Measurements from ENCODE around the gene ALG9.

The ALG9 gene

GRCh38 chr11:111833524-111833923, 37.9 kb downstream of the ALG9 start:
- no peak for TF ChIP-seq CTCF (IDR thresholded peaks at IDR 0.05)
- H3K36me3 ChIP-seq = peaks cover 20% of the 10 kb centered on the region
- no peak overlapping the region for H3K4me3 ChIP-seq (ENCODE audit: low read depth in 1 of 2, low read length in 1 of 2)
- H3K9me3 ChIP-seq = no peaks in the 10 kb centered on the region
- no peaks in the 10 kb centered on the region for H3K4me1 ChIP-seq (ENCODE audit: control insufficient read depth in 1 of 2, insufficient read depth in 1 of 2, low read depth in 1 of 2, low read length in 1 of 2)
- no peak overlapping the region for H3K27ac ChIP-seq
- no peaks in the 10 kb centered on the region for H3K27me3 ChIP-seq

- H3K27ac ChIP-seq = no peak overlapping the region
- H3K27me3 ChIP-seq = no peaks in the 10 kb centered on the region
- H3K36me3 ChIP-seq = peaks cover 5% of the 10 kb centered on the region
- TF ChIP-seq CTCF (IDR thresholded peaks at IDR 0.05) = no peak
- no peak overlapping the region for H3K4me3 ChIP-seq (ENCODE audit: low read depth in 1 of 2, low read length in 1 of 2)
- no peaks in the 10 kb centered on the region for H3K4me1 ChIP-seq (ENCODE audit: control insufficient read depth in 1 of 2, insufficient read depth in 1 of 2, low read depth in 1 of 2, low read length in 1 of 2)
- no peaks in the 10 kb centered on the region for H3K9me3 ChIP-seq
These were observed 42.0 kb downstream of the ALG9 start for GRCh38 chr11:111829185-111829968.

- Histone ChIP-seq H3K4me3 (ENCODE audit: low read depth in 1 of 2, low read length in 1 of 2) (no peak overlapping the region), H3K27ac (no peak overlapping the region), H3K36me3 (peaks cover 5% of the 10 kb centered on the region), H3K9me3 (no peaks in the 10 kb centered on the region), H3K4me1 (ENCODE audit: control insufficient read depth in 1 of 2, insufficient read depth in 1 of 2, low read depth in 1 of 2, low read length in 1 of 2) (no peaks in the 10 kb centered on the region), H3K27me3 (no peaks in the 10 kb centered on the region)
- TF ChIP-seq CTCF (IDR thresholded peaks at IDR 0.05) = no peak
These were observed 44.9 kb downstream of the ALG9 start for GRCh38 chr11:111826322-111826950.

GRCh38 chr11:111823629-111824028, 47.8 kb downstream of the ALG9 start:
- Histone ChIP-seq H3K27ac (no peak overlapping the region), H3K4me3 (ENCODE audit: low read depth in 1 of 2, low read length in 1 of 2) (no peak overlapping the region), H3K27me3 (no peaks in the 10 kb centered on the region), H3K36me3 (no peaks in the 10 kb centered on the region), H3K9me3 (no peaks in the 10 kb centered on the region), H3K4me1 (ENCODE audit: control insufficient read depth in 1 of 2, insufficient read depth in 1 of 2, low read depth in 1 of 2, low read length in 1 of 2) (no peaks in the 10 kb centered on the region)
- TF ChIP-seq CTCF (IDR thresholded peaks at IDR 0.05) = no peak

GRCh38 chr11:111823131-111823530, 48.2 kb downstream of the ALG9 start:
- Histone ChIP-seq H3K4me1 (ENCODE audit: control insufficient read depth in 1 of 2, insufficient read depth in 1 of 2, low read depth in 1 of 2, low read length in 1 of 2) (no peaks in the 10 kb centered on the region), H3K27ac (no peak overlapping the region), H3K36me3 (no peaks in the 10 kb centered on the region), H3K9me3 (no peaks in the 10 kb centered on the region), H3K27me3 (no peaks in the 10 kb centered on the region), H3K4me3 (ENCODE audit: low read depth in 1 of 2, low read length in 1 of 2) (no peak overlapping the region)
- TF ChIP-seq CTCF (IDR thresholded peaks at IDR 0.05) = no peak

Data from neutrophil (primary cell).